Endothelial cell of umbilical vein (primary cell): ENCODE results near the gene RAB27B. TPM values are rescaled to one million over a fixed set of nuclear protein-coding genes. Genes with fewer than 3 reads are reported as not detected.

Experiments used
- BruUV-seq: library from RNA; stranded (reverse); fragments of 400-500 nt; replicated peaks from 2 replicates; lab custom pipeline; 2021; lab: Mats Ljungman, UMichigan
- CTCF ChIA-PET: fragments of 300-600, 350-600 bp; sonication (Branson Sonifier 250); formaldehyde crosslinking; loops from one replicate; lab custom pipeline; 2021; ENCODE audit warnings: antibody characterized with exemption, inconsistent platforms; lab: Charles Lee
- POLR2A ChIA-PET: fragments of 300-600, 350-600 bp; sonication (Branson Sonifier 250); formaldehyde crosslinking; loops from one replicate; lab custom pipeline; 2021; ENCODE audit warnings: antibody characterized with exemption, inconsistent platforms; lab: Charles Lee
- DNase-seq: peaks from one replicate; pipeline ENCODE4 v3.0.0-alpha.2; 2011; ENCODE audit warnings: low read depth, low spot score
- FAIRE-seq: peaks from 2 replicates; lab custom pipeline; 2011; peaks lifted over from hg19 to GRCh38; lab: Jason Lieb, UNC
- H2AFZ ChIP-seq: 2 replicates; pipeline ENCODE4 v1.6.0; 2012; ENCODE audit warnings: low read depth, low read length, control low read depth, inconsistent platforms
- H3K27ac ChIP-seq: 2 replicates; pipeline ENCODE4 v1.5.1; 2011; ENCODE audit warnings: low read depth, mild to moderate bottlenecking, control low read depth, low read length, moderate library complexity; ENCODE audit not compliant: insufficient read depth
- H3K27me3 ChIP-seq, 2 experiments: 2 replicates each; pipeline versions ENCODE4 v1.6.0 to v1.6.1; 2011; ENCODE audit warnings: low read length in 2 of 2, mixed read lengths in 1 of 2; ENCODE audit not compliant: control insufficient read depth in 2 of 2, insufficient read depth in 2 of 2
- H3K36me3 ChIP-seq, 2 experiments: 2 replicates in 1 of 2; 3 replicates in 1 of 2; pipeline ENCODE4 v1.5.1; 2011; ENCODE audit warnings: low read length in 2 of 2, mild to moderate bottlenecking in 1 of 2, moderate library complexity in 1 of 2; ENCODE audit not compliant: control insufficient read depth in 2 of 2, insufficient read depth in 2 of 2; ENCODE audit errors: extremely low read depth in 1 of 2
- H3K4me1 ChIP-seq: 3 replicates; pipeline ENCODE4 v1.5.1; 2011; ENCODE audit warnings: mild to moderate bottlenecking, low read length; ENCODE audit not compliant: control insufficient read depth, insufficient read depth; ENCODE audit errors: extremely low read depth
- H3K4me2 ChIP-seq: 2 replicates; pipeline ENCODE4 v1.6.1; 2011; ENCODE audit warnings: low read length, control low read depth, mixed read lengths; ENCODE audit not compliant: insufficient read depth
- H3K4me3 ChIP-seq, 3 experiments: fragments of 200-600 bp in 1 of 3; sonication (generic), shearing (Covaris generic) in 1 of 3; replicated peaks in 1 of 3; 2 replicates each; pipeline ENCODE4 v1.5.1; 2011 to 2016; ENCODE audit warnings: control low read depth in 3 of 3, low read length in 3 of 3, mild to moderate bottlenecking in 2 of 3, inconsistent platforms in 1 of 3, low read depth in 1 of 3, moderate library complexity in 1 of 3; ENCODE audit not compliant: insufficient read depth in 1 of 3
- H3K79me2 ChIP-seq: 2 replicates; pipeline ENCODE4 v1.6.0; 2012; ENCODE audit warnings: low read length, inconsistent platforms; ENCODE audit not compliant: control insufficient read depth, insufficient read depth
- H3K9ac ChIP-seq: replicated peaks from 2 replicates; pipeline ENCODE3; 2011; ENCODE audit warnings: low read length, control low read depth; ENCODE audit not compliant: insufficient read depth; ENCODE audit errors: extremely low read depth
- H3K9me1 ChIP-seq: replicated peaks from 3 replicates; pipeline ENCODE4 v1.6.0; 2011; ENCODE audit warnings: mild to moderate bottlenecking, low read length; ENCODE audit not compliant: control insufficient read depth, insufficient read depth; ENCODE audit errors: extremely low read depth
- H3K9me3 ChIP-seq: replicated peaks from 2 replicates; pipeline ENCODE4 v1.5.1; 2012; ENCODE audit warnings: low read length, inconsistent platforms; ENCODE audit not compliant: control insufficient read depth, insufficient read depth
- H4K20me1 ChIP-seq: replicated peaks from 2 replicates; pipeline ENCODE3; 2011; ENCODE audit warnings: mild to moderate bottlenecking, low read length; ENCODE audit not compliant: control insufficient read depth, insufficient read depth; ENCODE audit errors: extremely low read depth
- CTCF ChIP-seq, 2 donors: IDR thresholded peaks; 1 replicate in 1 of 2; 2 replicates in 1 of 2; pipeline ENCODE4 v1.5.1; 2011; ENCODE audit warnings: low read length in 2 of 2, mild to moderate bottlenecking in 2 of 2, moderate library complexity in 2 of 2, control low read depth in 1 of 2, inconsistent platforms in 1 of 2, low read depth in 1 of 2; ENCODE audit not compliant: insufficient read depth in 1 of 2; ENCODE audit errors: extremely low read depth in 1 of 2
- EZH2 ChIP-seq: IDR thresholded peaks from 2 replicates; pipeline ENCODE4 v1.6.1; 2012; ENCODE audit warnings: borderline replicate concordance, low read depth, mild to moderate bottlenecking, moderate library complexity, low read length, inconsistent platforms; ENCODE audit not compliant: severe bottlenecking
- FOS ChIP-seq: IDR thresholded peaks from 2 replicates; pipeline ENCODE4 v1.6.1; 2011; ENCODE audit warnings: mild to moderate bottlenecking, low read length, moderate library complexity, borderline replicate concordance; ENCODE audit not compliant: insufficient read depth
- GATA2 ChIP-seq: IDR thresholded peaks from 2 replicates; pipeline ENCODE4 v1.7.0; 2011; ENCODE audit warnings: low read depth, mild to moderate bottlenecking, moderate library complexity, mixed read lengths, low read length; ENCODE audit not compliant: insufficient read length, insufficient read depth
- JUN ChIP-seq: IDR thresholded peaks from 2 replicates; pipeline ENCODE4 v1.6.1; 2011; ENCODE audit warnings: borderline replicate concordance, low read depth; ENCODE audit not compliant: insufficient read length, insufficient read depth
- MAX ChIP-seq: IDR thresholded peaks from 2 replicates; pipeline ENCODE4 v1.6.1; 2011; ENCODE audit not compliant: insufficient read depth, insufficient read length
- MYC ChIP-seq: IDR thresholded peaks from one replicate; pipeline ENCODE4 v1.6.1; 2011; ENCODE audit warnings: mild to moderate bottlenecking, low read depth, low read length
- POLR2A ChIP-seq: IDR thresholded peaks from 2 replicates; pipeline ENCODE4 v1.6.1; 2012; ENCODE audit warnings: low read depth, mild to moderate bottlenecking, control low read depth, low read length
- POLR2AphosphoS5 ChIP-seq: IDR thresholded peaks from 2 replicates; pipeline ENCODE4 v1.6.1; 2012; ENCODE audit warnings: low read depth, mild to moderate bottlenecking, control low read depth, low read length, moderate library complexity; ENCODE audit not compliant: insufficient read depth
- dilution Hi-C: fragments of 300-500 bp; cut with MboI; formaldehyde crosslinking; loops from one replicate; pipeline ENCODE4 v1.15.0; 2019; ENCODE audit warnings: low sequenced_read_pairs; ENCODE audit not compliant: extremely low pct_ligation_motif_present
- intact Hi-C: fragments of 100-400 bp; cut with micrococcal nuclease; formaldehyde crosslinking; loops from one replicate; pipeline ENCODE4 v1.10.0; 2022
- polyA plus RNA-seq, 4 experiments: library from polyadenylated mRNA; depleted of rRNA in 3 of 4; stranded (reverse) in 3 of 4; unstranded in 1 of 4; fragments of >200 nt; gene quantifications; 2 replicates each; pipeline versions ENCODE4 v1.2.1 to v1.2.3, GENCODE V29; 2011 to 2012; ENCODE audit warnings: missing spikeins in 1 of 4
- total RNA-seq: library from RNA; stranded (reverse); gene quantifications from 2 replicates; pipeline ENCODE4 v1.2.3, GENCODE V29; 2021

RAB27B gene
- total and polyA plus RNA-seq, 2 donors (not counting 3 experiments of a cell fraction or from before 2014, with no cell fraction given), result not detected

GRCh38 chr18:54880395-54881105, 52.3 kb downstream of the RAB27B start:
- POLR2A ChIA-PET, result no interaction called here
- Histone ChIP-seq H3K9me3 (no peaks in the 10 kb centered on the region), H2AFZ (no peak overlapping the region)

More at GRCh38 chr18:54880395-54881105, 52.3 kb downstream of the RAB27B start:
- no peak for FAIRE-seq
- Histone ChIP-seq H4K20me1 (no peaks in the 10 kb centered on the region), H3K36me3 (no peaks in the 10 kb centered on the region), H3K27ac (no peak overlapping the region), H3K9me1 (no peaks in the 10 kb centered on the region), H3K9ac (no peak overlapping the region), H3K4me1 (no peaks in the 10 kb centered on the region), H3K79me2 (no peaks in the 10 kb centered on the region), H3K4me2 (no peak overlapping the region), H3K4me3 (no peak overlapping the region), H3K27me3 (peaks cover 5 to 12% of the 10 kb centered on the region in 2 experiments)
- DNase-seq, result no peak
- no peak for TF ChIP-seq POLR2AphosphoS5
- no peak for TF ChIP-seq MAX
- no peak for TF ChIP-seq GATA2
- no peak for TF ChIP-seq POLR2A
- TF ChIP-seq EZH2, result no peak
- TF ChIP-seq CTCF (IDR thresholded peaks at IDR 0.05; ENCODE audit: extremely low read depth in 1 of 2, insufficient read depth in 1 of 2, low read depth in 1 of 2, low read length in 2 of 2), result no peak
- no peak for TF ChIP-seq JUN
- no peak for TF ChIP-seq FOS
- no peak for TF ChIP-seq MYC
- no TSS peak for BruUV-seq
- intact Hi-C loops (no loop called here), dilution Hi-C loops (no loop called here)
- CTCF ChIA-PET, result interaction anchor here (0.7 to 1.2 kb wide), 2 partner anchors 31 to 201 kb away, joined by 3 read pairs; no protein-coding TSS in a partner anchor
